Measurements from ENCODE around the gene ZCCHC24. TPM values are rescaled to one million over a fixed set of nuclear protein-coding genes. Genes with fewer than 3 reads are reported as not detected.
A peak's percentile ranks its signal among the peaks of the same experiment; 100 is the strongest.

Gene ZCCHC24
- total and polyA plus RNA-seq, 5 donors from 2014 or later = 0.25 to 1.8 (median 0.76) TPM

DNA sequence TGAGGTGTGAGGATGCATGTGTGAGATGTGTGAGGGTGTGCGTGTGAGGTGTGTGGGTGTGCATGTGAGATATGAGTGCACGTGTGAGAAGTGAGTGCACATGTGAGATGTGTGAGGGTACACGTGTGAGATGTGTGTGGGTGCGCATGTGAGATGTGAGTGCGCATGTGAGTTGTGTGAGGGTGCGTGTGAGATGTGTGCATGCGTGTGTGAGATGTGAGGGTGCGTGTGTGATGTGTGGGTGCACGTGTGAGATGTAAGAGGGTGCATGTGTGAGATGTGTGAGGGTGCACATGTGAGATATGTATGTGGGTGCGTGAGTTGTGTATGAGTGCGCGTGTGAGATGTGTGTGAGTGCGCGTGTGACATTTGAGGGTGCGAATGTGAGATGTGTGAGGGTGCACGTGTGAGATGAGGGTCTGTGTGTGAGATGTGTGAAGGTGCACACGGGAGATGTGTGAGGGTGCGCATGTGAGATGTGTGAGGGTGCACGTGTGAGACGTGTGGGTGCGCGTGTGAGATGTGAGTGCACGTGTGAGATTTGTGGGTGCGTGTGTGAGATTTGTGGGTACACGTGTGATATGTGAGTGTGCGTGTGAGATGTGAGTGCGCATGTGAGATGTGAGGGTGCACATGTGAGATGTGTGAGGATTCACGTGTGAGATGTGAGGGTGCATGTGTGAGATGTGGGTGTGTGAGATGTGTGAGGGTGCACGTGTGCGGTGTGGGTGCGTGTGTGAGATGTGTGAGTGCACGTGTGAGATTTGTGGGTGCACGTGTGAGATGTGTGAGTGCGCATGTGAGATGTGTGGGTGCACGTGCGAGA is 67.7 kb downstream of the ZCCHC24 start:
- peaks cover 6% of the 10 kb centered on the region for H3K27me3 Mint-ChIP-seq
- H3K27ac Mint-ChIP-seq = no peak overlapping the region
- no peaks in the 10 kb centered on the region for H3K36me3 ChIP-seq (ENCODE audit: control insufficient read depth, insufficient read depth, low read length)
- no peaks in the 10 kb centered on the region for H3K27me3 ChIP-seq (ENCODE audit: control insufficient read depth, insufficient read depth, low read length)
- peaks cover 0 to 7% (median 1%) of the 10 kb centered on the region in 4 donors for H3K4me1 Mint-ChIP-seq
- ATAC-seq (ENCODE audit: low read depth in 2 of 2) = no peak
- no peaks in the 10 kb centered on the region for H3K36me3 Mint-ChIP-seq
- no peak for DNase-seq
- no peaks in the 10 kb centered on the region for H3K9me3 Mint-ChIP-seq
- no peaks in the 10 kb centered on the region for H3K9me3 ChIP-seq (ENCODE audit: control insufficient read depth in 2 of 2, low read length in 2 of 2)
- no peak overlapping the region for H3K27ac ChIP-seq (ENCODE audit: insufficient read depth, low read length, poor library complexity, severe bottlenecking)
- no peaks in the 10 kb centered on the region for H3K4me1 ChIP-seq (ENCODE audit: control insufficient read depth, insufficient read depth, low read length, poor library complexity, severe bottlenecking)
- no peak overlapping the region for H3K4me3 ChIP-seq (ENCODE audit: low read depth, low read length)
- H3K4me3 Mint-ChIP-seq = no peak overlapping the region

DNA sequence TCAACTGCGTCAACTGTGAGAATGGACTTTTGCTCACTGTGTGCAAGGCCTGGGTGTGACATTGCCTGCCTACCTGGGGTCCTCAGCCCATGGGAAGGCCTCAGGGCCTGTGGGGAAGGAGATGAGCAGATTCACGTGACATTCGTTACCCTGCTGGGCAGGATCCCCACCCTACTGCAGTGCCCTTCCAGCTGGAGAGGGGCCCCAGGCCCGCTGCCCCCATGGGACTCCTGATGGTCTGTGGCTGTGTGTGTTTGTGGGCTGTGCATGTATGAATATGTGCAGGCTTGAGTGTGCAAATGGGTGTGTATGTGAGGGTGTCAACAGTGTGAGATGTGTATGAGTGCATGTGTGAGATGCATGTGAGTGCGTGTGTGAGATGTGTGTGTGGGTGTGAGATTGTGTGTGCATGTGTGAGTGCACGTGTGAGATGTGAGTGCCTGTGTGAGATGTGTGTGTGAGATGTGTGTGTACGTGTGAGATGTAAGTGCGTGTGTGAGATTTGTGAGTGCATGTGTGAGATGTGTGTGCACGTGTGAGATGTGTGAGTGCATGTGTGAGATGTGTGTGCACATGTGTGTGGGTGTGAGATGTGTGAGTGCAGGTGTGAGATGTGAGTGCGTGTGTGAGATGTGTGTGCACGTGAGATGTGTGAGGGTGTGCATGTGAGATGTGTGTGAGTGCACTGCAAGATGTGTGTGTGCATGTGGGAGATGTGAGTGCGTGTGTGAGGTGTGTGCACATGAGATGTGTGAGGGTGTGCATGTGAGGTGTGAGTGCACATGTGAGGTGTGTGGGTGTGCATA is 68.5 kb downstream of the ZCCHC24 start:
- DNase-seq (no peak), ATAC-seq (ENCODE audit: low read depth in 2 of 2) (no peak)
- Mint-ChIP-seq H3K4me1 (peaks cover 0 to 7% (median 1%) of the 10 kb centered on the region in 4 donors), H3K27ac (no peak overlapping the region), H3K36me3 (no peaks in the 10 kb centered on the region), H3K27me3 (peaks cover 9% of the 10 kb centered on the region), H3K4me3 (no peak overlapping the region), H3K9me3 (no peaks in the 10 kb centered on the region)
- Histone ChIP-seq H3K4me3 (ENCODE audit: low read depth, low read length) (no peak overlapping the region), H3K4me1 (ENCODE audit: control insufficient read depth, insufficient read depth, low read length, poor library complexity, severe bottlenecking) (no peaks in the 10 kb centered on the region), H3K27me3 (ENCODE audit: control insufficient read depth, insufficient read depth, low read length) (no peaks in the 10 kb centered on the region), H3K9me3 (ENCODE audit: control insufficient read depth in 2 of 2, low read length in 2 of 2) (no peaks in the 10 kb centered on the region), H3K27ac (ENCODE audit: insufficient read depth, low read length, poor library complexity, severe bottlenecking) (no peak overlapping the region), H3K36me3 (ENCODE audit: control insufficient read depth, insufficient read depth, low read length) (no peaks in the 10 kb centered on the region)

- peaks cover 0 to 7% (median 1%) of the 10 kb centered on the region in 4 donors for H3K4me1 Mint-ChIP-seq
- no peaks in the 10 kb centered on the region for H3K27me3 ChIP-seq (ENCODE audit: control insufficient read depth, insufficient read depth, low read length)
- H3K27ac Mint-ChIP-seq = no peak overlapping the region
- no peak overlapping the region for H3K4me3 ChIP-seq (ENCODE audit: low read depth, low read length)
- H3K27me3 Mint-ChIP-seq = peaks cover 15% of the 10 kb centered on the region
- no peak overlapping the region for H3K4me3 Mint-ChIP-seq
- H3K36me3 ChIP-seq (ENCODE audit: control insufficient read depth, insufficient read depth, low read length) = no peaks in the 10 kb centered on the region
- H3K27ac ChIP-seq (ENCODE audit: insufficient read depth, low read length, poor library complexity, severe bottlenecking) = no peak overlapping the region
- no peaks in the 10 kb centered on the region for H3K36me3 Mint-ChIP-seq
- H3K9me3 ChIP-seq (ENCODE audit: control insufficient read depth in 2 of 2, low read length in 2 of 2) = no peaks in the 10 kb centered on the region
- peaks cover 0 to 4% (median 0%) of the 10 kb centered on the region in 7 donors for H3K9me3 Mint-ChIP-seq
- H3K4me1 ChIP-seq (ENCODE audit: control insufficient read depth, insufficient read depth, low read length, poor library complexity, severe bottlenecking) = no peaks in the 10 kb centered on the region
- no peak for DNase-seq
- ATAC-seq (ENCODE audit: low read depth in 2 of 2) = no peak
These were observed 69.3 kb downstream of the ZCCHC24 start for GRCh38 chr10:79376078-79376628.

DNA sequence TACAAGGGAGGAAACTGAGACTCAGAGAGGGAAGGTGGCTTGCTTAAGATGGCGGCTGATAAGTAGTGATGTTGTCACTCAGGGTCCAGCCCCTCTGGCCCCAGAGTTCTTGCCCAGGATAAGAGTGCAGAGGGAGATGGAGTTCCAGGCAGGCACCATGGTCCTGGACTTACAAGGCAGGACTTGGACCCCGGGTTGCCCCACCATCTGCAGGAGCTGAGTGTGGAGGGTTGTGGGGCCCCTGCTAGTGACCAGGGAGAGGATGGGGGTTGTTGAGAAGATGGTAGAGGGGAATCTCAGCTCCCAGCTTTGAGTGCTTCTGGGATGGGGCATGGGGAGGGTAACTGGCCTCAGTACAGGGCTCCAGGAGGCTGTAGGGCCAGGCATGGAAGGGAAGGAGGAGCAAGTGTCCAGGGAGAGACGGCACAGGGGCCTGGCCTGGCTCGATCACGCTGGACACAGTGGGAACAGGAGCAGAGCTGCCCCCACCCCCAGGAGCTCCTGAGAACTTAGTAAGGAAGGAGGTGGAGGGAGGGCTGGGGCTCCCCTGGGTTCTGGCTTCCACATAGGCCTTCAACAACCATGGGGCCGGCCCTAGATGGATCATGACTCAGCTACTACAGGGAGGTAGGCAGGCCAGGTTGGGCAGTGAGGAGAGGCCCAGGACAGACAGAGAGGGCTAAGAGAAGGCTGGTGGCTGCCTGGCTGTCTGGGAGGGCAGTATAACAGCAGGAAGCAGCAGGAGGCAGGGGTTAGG is 69.9 kb downstream of the ZCCHC24 start:
- H3K9me3 Mint-ChIP-seq = peaks cover 0 to 9% (median 0%) of the 10 kb centered on the region in 7 donors
- Histone ChIP-seq H3K9me3 (ENCODE audit: control insufficient read depth in 2 of 2, low read length in 2 of 2) (peaks cover 0 to 3% of the 10 kb centered on the region in 2 experiments), H3K4me1 (ENCODE audit: control insufficient read depth, insufficient read depth, low read length, poor library complexity, severe bottlenecking) (no peaks in the 10 kb centered on the region), H3K27me3 (ENCODE audit: control insufficient read depth, insufficient read depth, low read length) (no peaks in the 10 kb centered on the region), H3K27ac (ENCODE audit: insufficient read depth, low read length, poor library complexity, severe bottlenecking) (no peak overlapping the region), H3K36me3 (ENCODE audit: control insufficient read depth, insufficient read depth, low read length) (no peaks in the 10 kb centered on the region), H3K4me3 (ENCODE audit: low read depth, low read length) (no peak overlapping the region)
- DNase-seq (no peak), ATAC-seq (ENCODE audit: low read depth in 2 of 2) (no peak)
- no peak overlapping the region for H3K27ac Mint-ChIP-seq
- no peak overlapping the region for H3K4me3 Mint-ChIP-seq
- H3K36me3 Mint-ChIP-seq = no peaks in the 10 kb centered on the region
- peaks cover 15% of the 10 kb centered on the region for H3K27me3 Mint-ChIP-seq
- H3K4me1 Mint-ChIP-seq = peaks cover 0 to 7% (median 1%) of the 10 kb centered on the region in 4 donors

DNA sequence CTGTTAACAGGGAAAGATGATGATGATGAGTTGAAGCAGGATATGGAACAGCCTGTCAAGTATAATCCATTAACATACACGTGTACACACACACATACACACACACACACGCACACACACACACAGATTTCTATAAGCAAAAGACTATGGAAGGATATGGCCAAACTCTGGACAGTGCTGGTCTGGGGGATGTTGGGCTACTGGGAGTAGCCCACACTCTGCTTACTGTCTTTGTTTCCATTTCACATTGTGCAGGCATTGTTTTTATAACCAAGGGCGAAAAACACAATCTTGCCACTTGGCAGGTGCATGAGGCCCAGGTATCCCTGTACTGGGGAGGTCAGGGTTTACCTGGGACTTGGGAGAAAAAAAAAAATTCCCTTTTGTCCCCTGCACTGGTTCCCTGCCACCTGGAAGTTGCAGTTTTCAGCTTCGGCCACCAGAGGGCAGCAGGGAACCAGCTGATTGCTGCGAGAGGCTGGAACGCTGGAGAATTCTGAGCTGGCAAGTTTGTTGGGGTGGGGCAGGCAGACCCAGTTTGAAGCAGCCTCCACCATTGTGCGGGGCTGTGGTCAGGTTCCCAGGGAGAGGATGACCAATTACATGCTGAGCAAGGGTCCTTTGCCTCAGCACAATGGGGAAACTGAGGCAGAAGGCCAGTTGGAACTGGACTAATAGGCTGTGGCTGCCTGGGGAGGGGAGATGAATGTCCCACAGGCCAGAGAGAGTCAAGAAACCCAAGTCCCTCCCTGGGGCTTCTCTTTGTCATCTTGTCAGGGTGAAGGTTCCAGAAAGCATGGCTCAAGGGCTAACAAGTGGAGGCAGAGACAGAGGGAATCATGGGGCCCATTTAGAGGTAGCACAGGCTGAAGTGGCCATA is 70.9 kb downstream of the ZCCHC24 start:
- H3K4me1 ChIP-seq (ENCODE audit: control insufficient read depth, insufficient read depth, low read length, poor library complexity, severe bottlenecking) = no peaks in the 10 kb centered on the region
- no peak overlapping the region for H3K27ac Mint-ChIP-seq
- no peaks in the 10 kb centered on the region for H3K36me3 Mint-ChIP-seq
- H3K27me3 Mint-ChIP-seq = peaks cover 15% of the 10 kb centered on the region
- peaks cover 0 to 4% of the 10 kb centered on the region in 2 experiments for H3K9me3 ChIP-seq (ENCODE audit: control insufficient read depth in 2 of 2, low read length in 2 of 2)
- peaks cover 3% of the 10 kb centered on the region for H3K27me3 ChIP-seq (ENCODE audit: control insufficient read depth, insufficient read depth, low read length)
- H3K27ac ChIP-seq (ENCODE audit: insufficient read depth, low read length, poor library complexity, severe bottlenecking) = no peak overlapping the region
- peak; percentile 60 to 63 for ATAC-seq (ENCODE audit: low read depth in 2 of 2)
- peaks cover 0 to 7% (median 1%) of the 10 kb centered on the region in 4 donors for H3K4me1 Mint-ChIP-seq
- H3K36me3 ChIP-seq (ENCODE audit: control insufficient read depth, insufficient read depth, low read length) = no peaks in the 10 kb centered on the region
- no peak overlapping the region for H3K4me3 ChIP-seq (ENCODE audit: low read depth, low read length)
- DNase-seq = peak; percentile 51 to 68 (median 59)
- H3K4me3 Mint-ChIP-seq = no peak overlapping the region
- H3K9me3 Mint-ChIP-seq = peaks cover 0 to 11% (median 0%) of the 10 kb centered on the region in 7 donors

DNA sequence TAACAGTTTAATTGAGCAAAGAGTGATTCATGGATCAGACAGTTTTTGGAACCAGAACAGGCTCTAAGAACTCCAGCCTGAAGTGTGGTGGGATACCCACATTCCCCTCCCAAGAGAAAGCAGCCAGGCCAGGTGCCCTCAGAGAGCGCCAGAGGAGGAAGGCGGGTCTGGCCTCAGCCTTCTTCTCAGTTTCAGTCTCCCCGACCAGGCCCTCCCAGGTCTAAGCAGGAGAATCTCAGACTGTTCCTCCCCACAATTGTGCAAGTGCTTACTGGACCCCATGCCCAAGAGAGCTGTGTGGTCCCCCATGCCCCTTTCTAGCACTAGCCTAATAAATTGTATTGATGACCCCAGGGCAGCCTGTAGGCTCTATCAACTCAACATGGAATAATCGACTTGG is 72.6 kb downstream of the ZCCHC24 start:
- Mint-ChIP-seq H3K4me3 (no peak overlapping the region), H3K36me3 (no peaks in the 10 kb centered on the region), H3K27me3 (peaks cover 15% of the 10 kb centered on the region), H3K27ac (no peak overlapping the region), H3K4me1 (peaks cover 0 to 7% (median 2%) of the 10 kb centered on the region in 4 donors), H3K9me3 (peaks cover 0 to 11% (median 0%) of the 10 kb centered on the region in 7 donors)
- no peak for ATAC-seq (ENCODE audit: low read depth in 2 of 2)
- H3K36me3 ChIP-seq (ENCODE audit: control insufficient read depth, insufficient read depth, low read length) = no peaks in the 10 kb centered on the region
- no peak for DNase-seq
- no peaks in the 10 kb centered on the region for H3K4me1 ChIP-seq (ENCODE audit: control insufficient read depth, insufficient read depth, low read length, poor library complexity, severe bottlenecking)
- H3K4me3 ChIP-seq (ENCODE audit: low read depth, low read length) = no peak overlapping the region
- H3K9me3 ChIP-seq (ENCODE audit: control insufficient read depth in 2 of 2, low read length in 2 of 2) = peaks cover 0 to 4% of the 10 kb centered on the region in 2 experiments
- H3K27ac ChIP-seq (ENCODE audit: insufficient read depth, low read length, poor library complexity, severe bottlenecking) = no peak overlapping the region
- peaks cover 3% of the 10 kb centered on the region for H3K27me3 ChIP-seq (ENCODE audit: control insufficient read depth, insufficient read depth, low read length)
